GM18858 (cell line): ENCODE data around the gene SPTBN2.
A peak's percentile ranks its signal among the peaks of the same experiment; 100 is the strongest.

Experiments used
- ATAC-seq: cut with Tn5 transposase; IDR thresholded peaks from one replicate; pipeline ENCODE4 v1.9.1; 2021; ENCODE audit not compliant: unreplicated experiment

The SPTBN2 gene

DNA sequence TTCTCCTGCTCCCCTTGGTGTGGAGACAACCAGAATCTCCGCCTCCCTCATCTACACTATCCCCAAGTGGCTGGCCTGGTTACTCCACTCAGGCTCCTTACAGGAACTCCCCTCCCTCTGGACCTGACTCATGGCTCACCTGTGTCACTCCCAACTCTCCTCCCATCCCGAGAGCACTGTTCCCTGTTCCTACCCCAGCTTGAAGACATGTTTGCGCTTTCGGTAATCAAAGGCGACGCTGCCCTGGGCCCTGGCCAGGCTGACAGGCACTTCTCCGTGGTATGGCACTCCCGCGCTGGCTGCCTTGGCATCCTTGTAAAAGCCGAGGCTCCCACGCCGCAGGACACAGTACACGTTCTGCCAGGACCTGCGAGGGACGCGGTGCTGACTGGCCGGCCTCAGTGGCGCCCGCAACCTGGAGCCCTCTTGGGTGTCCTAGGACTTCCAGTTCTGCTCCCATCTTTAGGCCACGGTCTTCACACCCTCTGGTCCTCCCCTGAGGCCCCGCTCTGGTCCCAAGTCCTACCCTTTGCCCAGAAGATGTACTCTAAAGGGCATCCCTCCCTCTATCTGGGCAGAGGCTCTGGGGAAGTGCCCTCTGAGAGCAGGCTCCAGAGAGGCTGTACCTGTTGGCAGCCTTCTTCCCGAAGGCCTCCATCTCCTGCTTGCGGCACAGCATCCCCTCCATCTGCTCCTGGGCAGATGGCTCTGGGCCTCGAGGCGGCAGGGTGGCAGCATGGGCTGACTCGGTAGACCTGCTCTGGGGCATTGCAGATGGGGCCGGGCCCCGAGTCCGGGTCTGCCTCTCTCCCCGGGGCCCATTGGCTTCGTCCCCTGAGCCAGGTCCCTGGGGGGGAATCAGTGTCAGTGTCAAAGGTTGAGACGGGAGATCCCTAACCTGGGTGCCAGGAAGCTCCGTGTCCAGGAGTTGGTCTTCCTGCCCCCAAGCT is 41.9 kb downstream of the SPTBN2 start:
- ATAC-seq: no peak

DNA sequence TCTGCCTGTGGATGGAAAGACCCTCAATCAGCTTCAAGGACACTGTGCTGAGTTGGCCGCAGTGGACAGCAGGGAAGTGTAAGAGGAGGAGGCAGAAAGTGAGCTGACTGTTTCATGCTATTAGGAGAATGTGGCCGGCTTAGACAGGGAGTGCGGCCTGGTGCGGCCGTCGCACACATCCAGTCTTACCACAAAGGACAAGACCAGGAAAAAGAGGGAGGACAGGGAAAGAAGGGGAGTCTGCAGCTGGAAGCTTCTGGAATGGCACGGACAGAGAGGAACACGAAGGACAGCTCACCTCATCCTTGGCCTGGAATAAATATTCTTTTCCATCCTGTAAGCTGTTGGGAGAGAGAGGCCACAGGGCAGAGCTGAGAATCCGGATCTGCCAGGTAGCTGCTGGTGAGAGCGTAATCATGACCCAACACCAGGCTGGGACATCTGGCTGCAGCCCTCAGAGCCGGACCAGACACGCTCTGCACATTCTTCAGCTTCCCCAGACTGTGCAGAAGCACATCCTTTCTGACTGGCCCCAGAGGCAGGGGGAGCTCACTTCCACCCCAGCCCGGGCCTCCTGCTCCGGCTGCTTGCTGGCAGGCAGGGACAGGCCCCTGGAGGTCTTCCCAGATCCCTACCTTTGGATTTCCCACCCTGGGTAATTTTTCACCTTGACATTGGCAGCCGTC is 42.8 kb downstream of the SPTBN2 start:
- ATAC-seq: no peak

DNA sequence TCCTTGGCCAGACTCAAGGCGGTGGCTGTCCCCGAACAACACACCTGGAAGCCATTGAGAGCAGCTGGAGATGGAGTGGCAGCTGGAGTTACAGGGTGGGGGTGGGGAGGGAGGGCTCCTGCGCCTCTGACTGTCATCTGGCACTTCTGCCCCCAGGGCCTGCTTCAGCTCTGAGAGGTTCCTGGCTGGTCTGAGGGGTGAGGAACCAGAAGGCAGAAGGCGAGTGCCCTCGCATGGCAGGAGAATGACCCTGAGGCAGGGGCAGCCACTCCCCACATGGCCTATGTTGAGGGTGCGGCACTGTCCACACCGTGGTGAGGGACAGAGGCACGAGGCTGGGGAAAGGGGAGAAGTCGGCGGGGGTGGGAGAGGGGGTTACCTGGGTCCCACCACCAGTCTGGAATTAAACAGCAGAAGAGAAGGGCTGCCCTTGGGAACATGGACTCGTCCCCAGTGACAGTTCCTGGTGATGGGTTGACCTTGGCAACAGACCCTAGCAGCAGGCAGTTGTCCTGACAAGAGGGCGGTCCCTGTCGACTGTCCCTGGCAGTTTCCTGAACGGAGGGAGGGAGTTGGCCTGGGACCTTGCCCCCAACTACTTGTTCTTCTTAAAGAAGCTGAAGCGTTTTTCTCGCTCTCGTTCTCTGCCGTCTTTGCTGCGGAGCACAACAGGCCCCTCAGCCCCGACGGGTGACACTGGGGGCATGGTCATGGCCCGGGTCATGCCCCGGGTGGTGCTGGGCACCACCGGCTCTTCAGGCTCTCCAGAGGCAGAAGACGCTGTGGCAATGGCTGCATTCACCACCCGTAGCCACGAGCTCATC is 43.5 kb downstream of the SPTBN2 start:
- no peak for ATAC-seq

DNA sequence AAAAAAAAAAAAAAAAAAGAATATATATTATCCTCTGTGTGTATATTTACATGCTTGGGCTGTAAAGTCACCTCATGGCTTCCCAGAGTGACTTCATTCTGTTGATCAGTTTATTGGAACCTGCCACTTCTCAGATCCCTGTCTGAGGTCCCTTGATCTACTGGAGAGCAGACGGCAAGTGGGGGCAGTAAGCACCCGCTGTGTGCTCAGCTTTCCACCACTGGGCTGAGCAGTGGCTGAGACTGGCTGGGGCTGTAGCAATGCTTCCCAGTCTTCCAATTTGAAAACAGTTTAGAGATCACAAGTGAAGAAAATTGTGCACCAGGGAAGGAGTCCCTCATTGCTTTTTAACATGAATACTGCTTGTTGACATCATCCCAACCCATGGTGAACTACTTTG is 44.4 kb downstream of the SPTBN2 start:
- no peak for ATAC-seq

DNA sequence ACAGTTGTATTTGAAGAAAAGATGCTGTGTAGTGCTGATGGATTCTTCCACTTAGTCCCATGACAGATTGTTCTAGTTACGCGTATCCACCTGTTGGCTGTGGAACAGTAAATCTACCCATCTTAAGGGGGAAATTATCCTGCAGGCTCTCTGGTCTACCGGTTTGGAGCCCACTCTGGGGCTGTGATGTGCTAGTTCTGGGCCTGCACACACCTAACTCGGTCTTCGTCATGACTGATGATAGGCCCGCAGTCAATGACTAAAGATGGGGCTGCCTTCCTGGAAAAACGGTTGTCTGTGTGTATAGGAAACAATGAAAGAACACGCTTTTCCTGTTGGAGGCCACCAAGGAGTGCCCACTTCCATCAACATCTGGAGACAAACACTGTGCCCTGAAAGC is 45.1 kb downstream of the SPTBN2 start:
- ATAC-seq: no peak

DNA sequence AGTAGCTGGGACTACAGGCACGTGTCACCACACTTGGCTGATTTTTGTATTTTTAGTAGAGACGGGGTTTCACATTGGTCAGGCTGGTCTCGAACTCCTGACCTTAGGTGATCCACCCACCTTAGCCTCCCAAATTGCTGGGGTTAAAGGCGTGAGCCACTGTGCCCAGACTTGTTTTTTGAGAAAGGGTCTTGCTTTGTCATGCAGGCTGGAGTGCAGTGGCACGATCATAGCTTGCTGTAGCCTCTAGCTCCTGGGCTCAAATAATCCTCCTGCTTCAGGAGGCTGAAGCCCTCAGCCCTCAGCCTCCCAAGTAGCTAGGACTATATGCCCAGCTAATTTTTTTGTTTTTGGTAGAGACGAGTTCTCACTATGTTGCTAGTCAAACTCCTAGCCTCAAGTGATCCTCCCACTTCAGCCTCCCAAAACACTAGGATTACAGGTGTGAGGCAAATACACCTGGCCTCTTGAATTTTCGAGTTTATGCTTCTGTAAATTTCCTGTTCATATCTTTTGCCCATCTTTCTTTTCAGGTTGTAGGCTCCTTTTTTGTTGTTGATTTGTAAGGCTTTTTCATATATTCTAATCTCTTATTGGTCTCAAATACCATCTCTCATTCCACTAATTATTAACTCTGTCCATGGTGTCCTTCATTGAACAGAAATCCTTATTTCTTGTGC is 47.9 kb downstream of the SPTBN2 start:
- ATAC-seq: no peak

DNA sequence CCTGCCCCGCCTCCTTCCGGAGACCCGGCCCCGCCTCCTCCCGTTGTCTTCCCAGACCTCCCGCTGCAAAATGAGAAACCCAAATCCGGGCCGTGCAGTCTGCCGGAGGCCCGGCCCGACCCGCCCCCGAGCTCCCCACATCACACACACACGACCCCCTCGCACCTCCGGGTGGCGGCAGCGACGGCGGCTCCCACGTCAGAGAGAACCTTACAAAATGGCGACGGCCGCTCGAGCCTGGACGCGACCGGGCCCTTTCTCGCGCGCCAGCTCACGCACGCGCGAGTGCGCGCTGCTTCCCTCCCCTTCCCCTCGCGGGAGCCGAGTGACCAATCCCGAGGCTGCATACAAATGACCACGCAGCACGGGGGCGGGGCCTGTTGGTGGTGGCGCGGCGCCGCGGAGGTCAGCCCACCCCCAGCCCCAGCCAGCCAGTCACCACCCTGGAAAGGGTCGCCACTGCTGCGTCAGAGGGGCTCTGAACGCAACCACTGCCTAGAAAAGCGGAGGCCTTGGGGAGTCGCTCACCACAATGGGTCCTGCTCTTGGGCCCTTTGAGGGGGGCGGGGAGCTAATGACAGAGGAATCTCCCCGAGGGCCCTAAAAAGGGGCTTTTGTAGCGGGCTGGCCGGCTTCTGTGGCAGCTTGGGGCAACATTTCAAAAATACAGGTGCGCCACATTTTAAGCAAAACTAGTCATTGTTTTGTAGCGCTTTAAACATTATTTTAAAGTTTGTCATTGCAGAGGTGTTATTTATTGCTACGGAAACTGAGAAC is 51.2 kb downstream of the SPTBN2 start, which contains the start of gene RBM4B:
Gene RBM4B (minus strand): TSS at position 289 of the 777 bp plus-strand sequence. CDS start 808 bp downstream, outside the sequence.
- peak; percentile 64 for ATAC-seq

DNA sequence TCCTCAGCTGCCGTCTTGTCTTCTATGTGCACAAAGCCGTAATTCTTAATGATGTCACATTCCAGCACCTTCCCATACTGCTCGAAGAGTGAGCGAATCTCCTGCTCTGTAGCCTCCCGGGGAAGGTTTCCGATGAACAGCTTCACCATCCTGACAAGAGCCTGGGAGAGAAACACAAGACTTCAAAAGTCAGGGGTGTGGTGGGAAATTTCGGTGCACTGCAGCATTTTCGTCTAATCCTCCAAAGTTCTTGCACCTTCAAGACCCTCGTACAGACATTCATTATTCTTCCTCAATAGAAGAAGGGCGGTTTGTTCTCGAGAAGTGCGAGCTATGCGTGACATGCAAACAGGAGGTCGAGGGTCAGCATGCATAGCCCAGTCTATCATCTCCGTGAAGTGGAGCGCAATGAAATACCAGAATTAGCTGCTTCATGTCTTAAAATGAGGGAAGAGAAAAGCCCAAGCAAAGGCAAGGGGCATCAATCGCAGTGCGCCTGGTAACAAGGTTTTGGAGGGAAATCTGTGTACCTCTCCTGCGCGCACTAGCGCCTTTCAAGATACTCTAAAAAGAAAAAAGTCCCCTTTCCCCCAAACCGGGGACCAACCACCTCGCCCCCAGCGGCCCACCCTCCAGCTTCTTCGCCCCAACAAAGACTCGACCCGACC is 52.0 kb downstream of the SPTBN2 start:
- ATAC-seq: peak; percentile 1

DNA sequence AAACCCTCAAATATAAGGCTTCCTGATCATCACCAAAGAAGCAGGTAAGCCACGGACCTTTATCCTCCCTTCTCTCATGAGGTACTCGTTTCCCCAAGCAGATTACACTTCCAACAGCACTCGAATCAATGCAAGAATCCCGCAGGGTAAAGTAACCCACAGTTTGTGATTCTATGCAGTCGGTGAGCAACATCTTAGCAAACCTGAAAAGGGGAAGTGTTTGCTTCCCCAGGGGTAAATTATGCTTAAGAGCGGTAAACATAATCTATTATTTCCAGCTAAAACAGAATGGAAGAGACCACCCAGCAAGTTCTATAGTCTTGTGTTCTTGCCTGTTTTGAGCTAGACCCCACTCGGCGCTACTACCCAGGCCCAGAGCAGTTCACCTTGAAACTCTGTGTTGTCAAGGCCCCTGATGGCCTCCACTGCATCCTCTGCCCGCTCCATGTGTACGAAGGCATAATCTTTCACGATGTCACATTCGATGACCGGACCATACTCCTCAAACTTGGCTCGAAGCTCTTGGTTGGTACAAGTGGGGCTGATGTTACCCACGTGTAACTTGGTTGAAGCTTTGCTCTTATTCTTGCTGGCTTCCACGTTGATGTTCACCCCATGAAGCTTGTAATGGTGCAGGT is 52.6 kb downstream of the SPTBN2 start:
- no peak for ATAC-seq

DNA sequence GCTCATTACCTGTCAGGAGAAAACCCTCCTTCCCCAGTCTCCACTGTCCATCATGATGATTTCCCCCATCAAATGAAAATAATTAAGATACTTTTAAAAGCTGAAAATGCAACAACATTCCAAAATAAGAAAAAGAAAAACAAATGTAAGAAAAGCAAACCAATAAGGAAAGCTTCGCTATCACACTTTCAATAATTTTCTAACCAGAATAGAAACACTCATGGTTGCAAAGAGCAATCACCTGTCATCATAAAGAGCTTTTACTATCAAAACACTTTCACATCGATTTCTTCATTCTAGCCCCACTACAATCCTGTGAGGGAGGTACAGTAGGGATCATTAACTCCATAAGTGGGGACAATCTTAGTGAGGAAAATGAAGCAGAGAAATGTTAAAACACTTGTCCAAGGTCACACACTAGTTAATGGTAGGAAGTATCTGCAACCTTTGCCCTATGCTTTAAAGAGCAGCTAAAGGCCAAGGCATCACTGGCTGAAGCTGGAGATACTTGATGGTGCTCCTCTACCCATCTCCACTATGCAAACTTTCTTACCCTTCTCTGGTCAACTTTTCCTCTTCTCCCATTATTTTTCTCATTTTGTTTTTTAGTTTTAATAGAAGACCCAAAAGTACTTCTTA is 53.9 kb downstream of the SPTBN2 start:
- ATAC-seq: no peak

DNA sequence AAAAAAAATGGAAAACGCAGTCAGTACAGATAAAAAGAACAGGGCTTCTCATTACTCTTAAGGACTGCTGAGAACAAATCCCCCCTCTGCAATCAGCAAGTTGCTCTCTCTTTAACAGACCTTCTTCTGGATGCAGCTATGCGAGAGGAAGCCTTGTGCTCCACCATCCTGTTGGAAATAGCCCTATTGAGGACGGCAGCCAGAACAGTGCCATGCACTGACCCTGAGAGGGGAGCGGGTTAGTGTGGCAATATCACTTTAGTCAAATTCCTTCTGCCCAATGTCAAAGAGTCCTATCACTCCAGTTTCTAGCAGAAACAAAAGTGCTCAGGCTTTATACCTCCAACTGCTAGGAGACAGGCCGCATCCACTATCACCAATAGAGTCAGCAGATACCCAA is 58.2 kb downstream of the SPTBN2 start:
- no peak for ATAC-seq

DNA sequence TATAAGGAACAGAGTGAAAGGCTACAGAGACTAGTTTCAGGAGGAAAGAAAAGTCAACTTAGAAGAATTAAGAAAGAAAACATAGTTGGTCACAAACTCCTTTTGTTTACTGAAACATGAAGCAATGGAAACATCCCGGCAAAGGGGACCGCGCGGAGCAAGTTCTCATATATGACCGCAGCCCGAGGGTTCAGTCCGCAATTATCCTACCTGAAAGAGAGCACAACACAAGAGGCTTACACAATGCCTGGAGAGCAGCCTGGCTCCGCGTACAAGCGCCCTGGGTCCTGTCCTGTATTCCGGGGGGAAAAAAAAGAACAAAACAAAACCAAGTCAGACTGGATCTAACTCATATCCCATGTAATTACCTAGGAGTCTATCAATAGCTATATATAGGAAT is 63.6 kb downstream of the SPTBN2 start:
- no peak for ATAC-seq

DNA sequence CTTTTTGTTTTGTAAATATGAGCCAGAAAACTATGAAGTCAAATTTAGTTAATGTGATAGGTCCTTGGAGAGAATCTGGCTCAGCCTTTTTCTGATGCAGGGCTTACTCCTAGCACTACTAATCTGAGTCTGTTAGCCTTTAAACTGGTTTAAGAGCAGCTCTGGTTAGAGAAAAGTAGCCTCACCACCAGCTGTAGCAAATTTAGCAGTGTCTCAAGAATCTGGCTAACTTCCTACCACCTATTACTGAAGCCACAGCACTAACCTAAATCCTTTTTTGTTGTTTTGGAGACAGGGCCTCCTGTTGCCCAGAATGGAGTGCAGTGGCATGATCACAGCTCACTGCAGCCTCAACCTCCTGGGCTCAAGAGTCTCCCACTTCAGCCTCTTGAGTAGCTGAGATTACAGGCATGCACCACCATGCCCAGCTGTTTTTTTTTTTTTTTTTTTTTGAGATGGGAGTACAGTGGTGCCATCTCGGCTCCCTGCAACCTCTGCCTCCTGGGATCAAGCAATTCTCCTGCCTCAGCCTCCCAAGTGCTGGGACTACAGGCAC is 65.2 kb downstream of the SPTBN2 start:
- no peak for ATAC-seq

DNA sequence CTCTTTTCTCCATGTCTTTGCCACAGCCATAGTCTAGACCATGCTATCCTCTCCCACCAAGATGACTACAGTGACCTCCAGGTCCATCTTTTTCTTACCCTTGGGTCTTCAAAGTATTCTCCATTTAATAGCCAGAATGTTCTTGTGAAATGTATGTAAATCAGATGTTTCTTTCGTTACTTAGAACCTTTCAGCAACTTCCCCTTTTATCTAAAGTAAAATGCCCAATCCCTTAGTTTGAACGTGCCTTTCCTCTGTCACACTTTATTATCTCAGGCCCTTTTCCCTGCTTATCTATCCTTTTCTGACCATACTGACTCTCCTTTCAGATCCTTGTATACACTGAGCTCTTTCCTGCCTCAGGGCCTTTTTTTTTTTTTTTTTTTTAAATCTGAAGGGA is 69.3 kb downstream of the SPTBN2 start:
- ATAC-seq: no peak

DNA sequence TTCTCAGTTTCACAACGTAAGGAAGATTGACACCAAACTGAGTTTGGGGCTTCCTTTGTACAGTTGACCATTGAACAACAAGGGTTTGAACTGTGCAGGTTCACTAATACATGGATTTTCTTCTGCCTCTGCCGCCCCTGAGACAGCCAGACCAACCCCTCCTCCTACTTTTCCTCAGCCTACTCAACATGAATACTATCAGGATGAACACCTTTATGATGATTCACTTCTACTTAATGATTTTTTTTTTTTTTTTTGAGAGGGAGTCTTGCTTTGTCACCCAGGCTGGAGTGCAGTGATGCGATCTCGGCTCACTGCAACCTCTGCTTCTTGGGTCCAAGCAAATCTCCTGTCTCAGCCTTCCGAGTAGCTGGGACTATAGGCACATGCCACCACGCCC is 75.9 kb downstream of the SPTBN2 start:
- no peak for ATAC-seq

DNA sequence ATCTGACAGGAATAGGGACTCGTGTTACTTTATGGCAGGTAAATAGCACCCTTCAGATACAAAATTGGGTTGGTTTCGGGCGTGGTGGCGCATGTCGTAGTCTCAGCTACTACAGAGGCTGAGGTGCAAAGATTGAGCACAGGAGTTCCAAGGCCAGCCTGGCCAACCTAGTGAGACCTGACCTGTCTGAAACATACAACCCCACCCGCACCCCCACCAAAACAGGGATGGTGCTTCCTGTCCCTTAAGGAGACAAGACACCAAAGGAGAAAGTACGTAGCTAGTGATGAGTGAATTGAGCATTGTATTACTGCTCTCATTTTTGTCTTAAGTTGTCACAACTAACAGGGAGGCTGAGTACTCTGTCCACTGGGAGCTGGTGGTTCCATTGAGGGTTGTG is 76.4 kb downstream of the SPTBN2 start:
- no peak for ATAC-seq

DNA sequence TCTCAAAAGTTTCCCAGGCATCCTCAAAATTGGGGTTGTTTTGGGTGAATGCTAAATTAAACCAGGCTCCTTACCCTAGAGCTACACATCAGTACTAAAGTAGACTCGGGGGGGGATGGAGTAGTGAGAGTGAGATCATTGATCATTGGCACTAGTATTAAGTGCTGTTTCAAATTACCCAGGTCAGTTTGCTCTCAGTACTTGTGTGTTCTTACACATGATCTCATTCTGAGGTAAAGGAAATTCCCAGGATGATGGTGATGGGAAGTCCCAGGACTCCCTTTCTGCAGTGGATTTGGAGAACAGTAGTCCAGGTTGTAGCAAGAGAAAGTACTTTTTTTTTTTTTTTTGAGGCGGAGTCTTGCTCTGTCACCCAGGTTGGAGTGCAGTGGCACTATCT is 78.0 kb downstream of the SPTBN2 start:
- ATAC-seq: no peak

DNA sequence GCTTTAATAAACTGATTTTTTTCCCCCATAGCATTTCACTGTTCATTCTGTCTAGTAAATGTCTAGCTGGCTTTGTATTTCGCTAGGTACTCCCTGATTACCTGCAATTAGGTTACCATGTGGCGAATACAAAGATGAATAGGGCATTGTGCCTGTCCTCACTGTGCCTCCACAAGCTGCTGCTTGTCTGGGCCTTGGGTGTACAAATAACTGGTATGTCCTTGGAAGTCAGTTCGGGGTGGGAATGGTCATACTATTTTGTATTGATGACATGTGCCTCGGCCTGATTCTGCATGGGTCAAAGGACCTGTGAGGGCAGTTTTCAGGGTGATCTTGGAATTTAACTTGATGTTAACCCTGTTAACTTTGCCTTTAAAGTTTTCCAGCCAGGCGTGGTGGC is 79.1 kb downstream of the SPTBN2 start:
- no peak for ATAC-seq
